ENCODE results near the gene OVOL2.
"Not testable (repeated sequence)": the region's sequence is repeated elsewhere in the genome, so short reads cannot be mapped to it uniquely, and the experiment has no call there.

The OVOL2 gene

DNA sequence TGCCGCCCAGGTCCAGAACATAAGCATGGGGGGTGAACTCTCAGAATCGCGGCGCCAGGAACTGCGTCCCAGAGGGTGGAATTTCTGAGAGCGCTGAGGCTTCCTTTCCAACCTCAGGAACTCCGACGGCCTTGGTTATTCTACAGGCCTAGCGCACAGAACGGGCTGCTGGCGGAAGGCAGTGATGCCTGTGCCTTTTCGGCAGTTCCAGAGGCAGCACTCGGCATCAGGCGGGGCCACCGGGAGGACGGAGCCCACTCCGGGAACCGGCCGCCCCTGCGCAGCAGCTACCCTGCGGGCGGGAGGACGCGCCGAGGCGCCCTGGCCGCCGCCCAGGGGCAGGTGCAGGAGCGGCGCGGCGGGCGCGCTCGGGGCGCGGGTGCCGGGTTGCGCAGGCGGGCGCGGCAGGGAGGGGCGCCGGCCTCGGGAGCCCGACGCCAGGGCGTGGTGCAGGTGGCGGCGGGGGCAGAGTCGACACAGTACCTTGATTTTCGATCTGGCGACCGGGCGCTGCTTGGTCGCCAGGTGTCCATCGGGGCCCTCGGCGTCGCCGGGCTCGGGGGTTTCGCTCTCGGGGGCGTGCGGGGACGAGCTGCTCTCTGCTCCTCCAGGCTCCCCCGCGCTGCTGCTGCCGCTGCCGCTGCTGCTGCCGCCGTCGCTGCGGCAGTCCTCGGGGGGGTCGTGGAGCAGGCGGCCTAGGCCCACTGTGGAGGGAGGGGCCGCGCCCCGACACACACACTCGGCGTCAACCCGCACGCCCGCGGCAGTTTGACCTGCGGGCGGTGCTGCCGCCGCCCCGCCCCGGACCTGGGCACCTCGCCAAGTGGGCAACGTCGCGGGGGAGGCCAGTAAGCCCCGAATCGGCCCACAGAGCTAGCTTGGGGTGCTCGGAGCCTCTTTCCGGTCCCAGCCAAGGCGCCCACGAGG is 1.3 kb downstream of the OVOL2 start:
- DNase-seq = no peak

DNA sequence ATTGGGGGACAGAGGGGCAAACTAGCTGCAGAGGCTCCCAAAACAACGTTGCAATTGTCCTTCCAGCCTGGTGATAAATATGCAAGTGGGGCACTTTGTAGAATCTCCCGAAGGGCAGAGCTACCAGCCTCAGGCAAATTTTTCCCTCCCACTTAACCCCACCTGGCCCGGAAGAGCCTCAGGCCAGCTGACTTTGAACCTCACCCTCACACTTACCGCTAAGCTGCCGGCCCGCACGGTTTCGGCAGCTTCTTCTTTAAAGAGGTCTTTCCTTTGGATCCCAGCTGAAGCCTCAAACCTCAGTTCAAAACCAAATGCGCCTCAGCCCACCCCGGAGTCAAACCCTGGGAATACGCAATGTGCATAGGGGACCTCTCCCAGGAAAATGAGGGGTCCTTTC is 2.5 kb downstream of the OVOL2 start:
- no peak for DNase-seq

DNA sequence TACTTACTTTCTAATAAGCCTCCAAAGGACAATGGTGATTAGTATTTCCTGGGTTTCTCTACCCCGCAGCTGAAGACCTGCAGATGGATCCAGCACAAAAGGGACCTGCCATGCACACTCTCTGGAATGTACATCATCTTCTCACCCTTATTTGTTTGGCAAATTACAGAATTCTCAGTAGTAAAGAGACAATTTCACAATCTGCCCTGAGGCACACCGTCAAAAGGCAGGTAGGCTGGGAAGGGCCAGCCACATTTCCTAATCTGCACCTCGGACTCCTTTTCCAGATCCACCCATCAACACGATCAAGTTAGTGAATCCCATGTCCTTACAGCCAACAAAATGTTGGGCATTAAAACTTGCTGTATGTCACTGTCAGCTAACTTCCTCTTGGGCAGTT is 4.9 kb downstream of the OVOL2 start:
- DNase-seq = no peak

- no peak for DNase-seq
Measured at GRCh38 chr20:18050628-18051027, 7.1 kb downstream of the OVOL2 start.

GRCh38 chr20:18048176-18048575 is 9.5 kb downstream of the OVOL2 start:
- no peak for DNase-seq

- DNase-seq = no peak
Measured at GRCh38 chr20:18046535-18046934, 11.2 kb downstream of the OVOL2 start.

GRCh38 chr20:18042229-18042628 is 15.5 kb downstream of the OVOL2 start:
- no peak for DNase-seq

DNA sequence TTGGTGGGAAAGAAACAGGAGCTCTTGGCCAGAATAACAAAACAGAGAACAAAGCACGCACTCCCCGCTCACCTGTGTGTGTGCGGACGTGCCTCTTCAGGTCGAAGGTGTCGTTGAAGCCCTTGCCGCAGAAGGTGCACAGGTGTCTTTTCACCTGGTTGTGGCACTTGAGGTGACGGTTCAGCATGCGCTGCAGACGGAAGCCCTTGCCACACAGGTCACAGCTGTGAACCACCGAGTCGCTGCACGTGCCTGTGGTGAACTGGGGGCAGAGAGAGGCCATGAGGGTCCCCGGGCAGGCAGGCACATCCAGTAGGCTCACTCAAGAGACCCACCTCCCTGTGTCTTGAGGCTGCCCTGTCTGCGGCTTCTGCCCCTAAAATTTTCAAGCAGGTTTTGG is 16.3 kb downstream of the OVOL2 start:
- DNase-seq = no peak

- no peak for DNase-seq
Measured at GRCh38 chr20:18039063-18039462, 18.7 kb downstream of the OVOL2 start.

- no peak for DNase-seq
Measured at GRCh38 chr20:18034039-18034438, 23.7 kb downstream of the OVOL2 start.

DNA sequence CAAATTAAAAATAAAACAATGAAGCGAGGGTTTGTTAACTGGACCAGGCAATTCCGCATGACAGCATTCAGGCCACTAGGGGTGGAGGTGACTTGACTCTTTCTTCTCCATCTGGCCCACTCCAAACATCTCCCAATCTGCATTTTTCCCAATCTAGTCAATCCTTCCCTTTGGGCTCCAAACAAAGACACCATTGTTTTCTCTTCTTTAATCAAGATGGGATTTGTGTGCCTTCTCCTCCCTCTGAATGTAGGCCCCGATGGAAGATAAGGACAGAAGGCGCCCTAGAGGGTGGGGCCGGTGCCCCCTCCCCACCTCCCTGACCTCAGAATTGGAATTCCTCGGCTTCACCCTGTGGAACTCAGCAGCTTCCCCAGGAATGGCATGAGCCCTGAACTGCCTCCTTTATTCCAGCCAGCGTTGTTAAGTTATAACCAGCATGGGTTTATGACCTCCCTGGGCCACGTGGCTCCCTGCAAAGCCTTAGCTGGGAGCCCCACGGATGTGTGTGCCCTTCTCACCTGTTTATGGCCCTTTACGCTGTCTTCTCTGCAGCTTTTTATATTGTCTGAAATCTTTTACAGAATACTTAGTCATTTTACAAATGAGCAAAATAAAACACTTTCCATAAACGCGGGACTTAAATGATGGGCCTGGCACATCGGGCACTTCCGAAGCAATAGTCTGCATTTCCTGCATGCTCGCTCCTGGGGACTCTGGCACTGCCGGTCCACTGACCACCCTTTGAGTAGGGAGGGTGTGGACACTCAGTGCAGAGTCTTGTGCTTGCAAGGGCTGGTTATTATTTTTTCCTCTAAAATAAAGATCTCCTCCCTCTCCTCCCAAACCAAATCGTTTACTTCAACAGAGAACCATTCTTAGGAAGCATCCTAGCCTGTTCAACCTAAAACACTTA is 24.5 kb downstream of the OVOL2 start:
- DNase-seq = no peak

DNA sequence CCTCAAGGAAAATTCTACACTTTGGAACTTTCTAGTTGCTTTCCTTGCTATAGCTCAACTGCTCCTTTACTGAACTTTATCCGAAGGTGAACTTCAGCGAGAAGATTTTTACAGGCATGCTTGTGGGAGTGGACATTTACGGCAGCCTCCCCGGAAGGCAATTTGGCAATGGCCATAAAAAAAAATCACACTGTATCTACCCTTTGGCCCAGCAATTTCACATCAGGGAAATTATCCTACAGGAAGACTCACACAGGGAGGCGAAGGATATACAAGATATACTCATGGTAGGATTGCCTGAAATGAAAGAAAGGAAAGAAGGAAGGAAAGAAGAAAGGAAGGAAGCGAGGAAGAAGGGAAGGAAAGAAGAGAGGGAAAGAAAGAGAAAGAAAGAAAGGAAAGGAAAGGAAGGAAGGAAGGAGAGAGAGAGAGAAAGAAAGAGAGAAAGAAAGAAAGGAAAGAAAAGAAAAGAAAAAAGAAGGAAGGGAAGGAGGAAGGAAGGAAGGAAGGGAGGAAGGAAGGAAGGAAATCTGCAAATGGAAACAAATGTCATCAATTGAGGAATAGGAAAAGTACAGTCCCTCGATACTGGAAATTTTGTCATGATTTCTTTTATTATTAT is 25.7 kb downstream of the OVOL2 start:
- no peak for DNase-seq

- no peak for DNase-seq
Measured at GRCh38 chr20:18031050-18031449, 26.7 kb downstream of the OVOL2 start.

GRCh38 chr20:18030020-18030419 is 27.7 kb downstream of the OVOL2 start:
- DNase-seq = no peak

- DNase-seq = not testable (repeated sequence)
Measured at GRCh38 chr20:18027011-18027410, 30.7 kb downstream of the OVOL2 start.

DNA sequence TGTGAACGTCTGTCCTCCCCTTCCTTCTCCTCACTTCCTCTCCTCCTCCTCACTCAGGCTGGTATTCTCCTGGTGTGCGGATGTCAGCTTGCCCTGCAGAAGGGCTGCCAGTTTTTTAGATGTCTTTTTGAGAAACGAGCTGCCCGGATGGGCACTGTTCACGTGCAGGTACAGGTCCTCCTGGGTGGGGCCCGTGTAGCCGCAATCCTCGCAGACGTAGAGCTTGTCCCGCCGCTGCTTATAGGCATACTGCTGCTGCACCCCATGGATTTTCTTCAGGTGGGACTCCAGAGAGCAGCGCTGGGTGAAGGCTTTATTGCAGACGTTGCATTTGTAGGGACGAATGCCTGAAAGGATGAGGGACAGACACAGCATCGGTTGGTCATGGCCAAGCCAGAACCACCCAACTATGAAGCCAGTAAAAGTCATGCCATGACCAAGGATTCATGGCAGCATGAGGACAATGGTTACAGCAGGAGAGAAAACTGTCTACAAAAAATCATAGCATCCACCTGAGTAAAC is 33.0 kb downstream of the OVOL2 start:
- DNase-seq = no peak

GRCh38 chr20:18020931-18021330 is 36.8 kb downstream of the OVOL2 start:
- DNase-seq = no peak

DNA sequence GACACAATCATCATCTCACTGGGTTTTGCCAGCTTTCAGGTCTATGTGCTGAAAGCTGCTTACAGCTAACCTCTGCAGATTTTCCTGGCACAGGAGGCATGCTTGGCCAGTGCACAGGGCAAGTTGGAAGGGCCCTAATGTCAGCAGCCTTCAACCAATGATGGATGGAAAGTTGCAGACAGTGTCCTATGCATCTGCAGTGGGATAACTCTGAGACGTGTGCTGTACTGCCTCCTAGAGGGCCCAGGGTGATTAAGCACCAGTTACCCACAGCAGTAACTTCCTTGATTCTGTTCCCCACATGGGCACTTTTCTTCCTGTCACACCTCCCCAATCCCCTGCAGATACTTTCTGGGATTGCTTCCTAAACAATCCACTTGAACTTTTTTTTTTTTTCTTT is 38.6 kb downstream of the OVOL2 start:
- DNase-seq = no peak

GRCh38 chr20:18018100-18018499 is 39.6 kb downstream of the OVOL2 start:
- no peak for DNase-seq

DNA sequence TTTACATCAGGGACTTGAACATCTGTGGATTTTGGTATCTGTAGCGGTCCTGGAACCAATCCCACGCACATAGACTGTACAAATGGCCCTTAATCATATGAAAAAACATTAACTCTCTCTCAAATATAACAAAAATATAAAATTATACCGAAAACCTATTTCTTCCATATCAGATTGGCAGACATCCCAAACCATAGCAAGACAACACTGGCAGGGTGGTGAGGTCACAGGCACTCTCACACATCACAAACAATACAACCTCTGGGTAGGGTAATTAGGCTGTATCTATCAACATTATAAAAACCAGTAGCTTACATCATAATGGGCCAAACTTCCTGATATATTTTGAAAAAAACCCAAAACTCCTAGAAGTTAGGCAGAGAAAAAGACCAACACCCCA is 40.9 kb downstream of the OVOL2 start:
- DNase-seq = no peak

GRCh38 chr20:18014411-18014810 is 43.3 kb downstream of the OVOL2 start:
- no peak for DNase-seq

DNA sequence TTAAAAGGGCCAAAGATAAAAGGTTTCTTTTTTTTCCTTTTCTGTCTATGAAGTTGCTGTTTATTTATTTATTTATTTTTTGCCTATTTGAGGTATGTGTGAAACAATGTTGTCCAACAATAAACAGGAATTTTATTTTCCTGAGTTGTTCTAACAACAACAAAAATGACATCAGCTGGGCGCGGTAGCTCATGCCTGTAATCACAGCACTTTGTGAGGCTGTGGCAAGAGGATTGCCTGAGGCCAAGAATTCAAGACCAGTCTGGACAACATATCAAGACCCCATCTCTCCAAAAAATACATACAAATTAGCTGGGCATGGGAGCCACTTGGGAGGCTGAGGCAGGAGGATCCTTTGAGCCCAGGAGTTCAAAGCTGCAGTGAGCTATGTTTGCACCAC is 44.8 kb downstream of the OVOL2 start:
- no peak for DNase-seq

Measured in activated CD8-positive, alpha-beta memory T cell treated with anti-CD3 and anti-CD28 coated beads, Interleukin-2, amount 50 U/mL, for 4 hours (primary cell).